Stimulated activated CD8-positive, alpha-beta memory T cell treated with anti-CD3 and anti-CD28 coated beads, Interleukin-12 subunit alpha, Interleukin-12 subunit beta, amount 100 ng/mL, for 24 hours (primary cell): ENCODE data around the gene IER5L.

ENCODE experiments used
- DNase-seq: peaks from one replicate; pipeline ENCODE4 v3.0.0-alpha.2; 2020; ENCODE audit errors: extremely low read depth

The IER5L gene

DNA sequence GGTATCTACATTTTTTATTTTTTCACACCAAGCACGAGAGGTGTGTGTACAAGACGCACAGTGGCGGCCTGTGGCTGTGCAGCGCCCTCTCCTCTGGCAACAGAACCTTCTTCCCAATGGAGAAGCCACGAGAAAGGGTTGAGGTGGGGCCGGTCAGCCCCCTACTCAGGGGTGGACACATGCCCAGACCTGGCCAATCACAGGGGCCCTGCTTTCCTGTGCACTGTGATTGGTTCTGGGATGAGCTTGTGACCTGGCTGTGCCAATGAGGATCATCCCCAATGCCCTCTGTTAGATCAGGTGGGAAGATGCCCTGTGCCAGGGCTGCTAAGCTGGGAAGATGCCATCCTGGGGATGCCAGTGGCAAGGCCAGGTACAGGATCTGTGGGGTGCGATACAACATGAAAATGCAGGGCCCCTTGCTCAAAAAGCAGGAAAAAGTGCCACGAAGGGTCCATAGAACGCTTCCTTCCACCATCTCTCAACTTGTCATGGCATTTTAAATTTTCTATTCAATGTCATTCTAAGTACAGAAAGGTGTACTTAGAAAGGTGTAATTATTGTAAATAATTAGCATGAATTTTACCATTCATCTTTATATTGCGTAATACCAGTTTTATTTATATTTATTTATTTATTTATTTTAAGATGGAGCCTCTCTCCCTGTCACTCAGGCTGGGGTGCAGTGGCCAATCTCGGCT is 15.4 kb downstream of the IER5L start:
- DNase-seq: no peak

GRCh38 chr9:129161534-129161837 is 16.6 kb downstream of the IER5L start:
- DNase-seq: no peak

DNA sequence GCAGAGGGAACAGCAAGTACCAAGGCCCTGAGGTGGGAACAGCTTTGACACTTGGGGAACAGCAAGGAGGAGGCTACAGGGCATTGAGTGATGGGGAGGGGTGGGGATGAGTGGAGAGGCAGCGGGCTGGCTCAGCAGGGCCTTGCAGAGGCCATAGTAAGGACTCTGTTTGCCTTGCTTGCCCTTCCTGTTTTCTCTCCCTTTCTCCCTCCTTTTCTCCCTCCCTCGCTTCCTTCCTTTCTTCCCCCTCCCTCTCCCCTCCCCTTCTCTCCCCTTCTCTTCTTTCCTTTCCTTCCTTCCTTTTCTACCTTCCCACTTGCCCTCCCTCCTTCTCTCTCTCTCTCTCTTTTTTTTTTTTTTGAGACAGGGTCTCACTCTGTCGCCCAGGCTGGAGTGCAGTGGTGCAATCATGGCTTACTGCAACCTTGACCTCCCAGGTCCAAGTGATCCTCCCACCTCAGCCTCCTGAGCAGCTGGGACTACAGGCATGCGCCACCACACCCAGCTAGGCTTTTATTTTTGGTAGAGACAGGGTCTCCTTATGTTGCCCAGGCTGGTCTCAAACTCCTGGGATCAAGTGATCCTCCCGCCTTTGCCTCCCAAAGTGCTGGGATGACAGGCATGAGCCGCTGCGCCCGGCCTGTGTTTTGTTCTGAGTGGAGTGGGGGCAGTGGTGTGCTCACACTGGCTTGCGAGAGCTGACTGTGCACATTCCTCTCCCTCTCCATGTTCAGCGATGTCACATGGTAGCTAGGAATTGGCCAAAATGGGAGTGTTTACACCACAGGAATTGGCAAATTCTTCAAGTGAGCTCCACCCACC is 17.1 kb downstream of the IER5L start:
- DNase-seq: no peak

DNA sequence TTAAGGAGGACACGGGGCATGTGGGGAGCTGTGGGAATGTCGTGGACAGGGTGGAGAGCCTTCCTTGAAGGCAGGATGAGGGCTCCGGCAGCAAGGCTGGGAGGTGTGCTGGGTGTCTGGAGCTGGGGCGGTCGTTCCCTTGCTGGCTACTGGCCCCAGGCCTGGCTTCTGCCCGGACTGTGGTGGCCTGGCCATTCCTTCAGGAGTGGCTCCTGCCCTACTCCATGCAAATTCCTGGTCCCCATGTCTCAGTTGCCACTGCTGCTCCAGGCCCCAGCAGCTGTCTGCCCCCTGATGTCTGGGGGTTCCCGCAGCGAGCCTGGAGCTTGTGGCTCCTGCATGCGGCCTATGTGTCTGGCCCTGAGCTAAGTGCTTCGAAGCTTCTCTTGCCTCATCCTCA is 21.9 kb downstream of the IER5L start:
- no peak for DNase-seq

DNA sequence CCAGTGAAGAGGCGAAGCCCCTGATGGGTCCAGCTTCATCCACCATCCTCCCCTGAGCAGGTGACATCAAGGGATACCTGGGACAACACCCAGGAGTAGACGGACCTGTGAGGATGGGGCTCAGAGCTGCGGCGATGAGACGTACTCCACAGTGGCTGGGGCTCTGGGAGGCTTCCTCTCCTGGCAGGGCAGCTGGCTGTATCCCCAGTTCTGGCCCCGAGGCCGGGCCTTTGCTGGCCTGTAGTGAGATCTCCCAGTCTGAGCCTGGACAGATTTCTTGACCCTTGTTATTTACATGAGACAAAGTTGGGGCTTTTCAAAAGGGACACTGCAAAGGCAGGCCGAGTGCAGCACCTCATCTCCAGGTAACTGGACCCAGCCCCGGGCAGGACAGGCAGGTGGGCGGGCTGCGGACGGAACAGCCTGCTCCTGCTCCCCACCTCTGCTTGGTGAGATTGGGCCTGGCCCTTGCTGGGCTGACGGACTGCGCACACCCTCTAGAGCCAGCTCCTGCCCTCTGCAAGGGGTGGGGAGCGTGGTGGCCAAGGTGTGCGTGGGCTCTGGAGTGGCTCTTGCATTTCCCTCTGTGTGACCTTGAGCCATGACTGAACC is 23.1 kb downstream of the IER5L start:
- no peak for DNase-seq

- no peak for DNase-seq
These were observed 26.6 kb downstream of the IER5L start for GRCh38 chr9:129151469-129151868.

DNA sequence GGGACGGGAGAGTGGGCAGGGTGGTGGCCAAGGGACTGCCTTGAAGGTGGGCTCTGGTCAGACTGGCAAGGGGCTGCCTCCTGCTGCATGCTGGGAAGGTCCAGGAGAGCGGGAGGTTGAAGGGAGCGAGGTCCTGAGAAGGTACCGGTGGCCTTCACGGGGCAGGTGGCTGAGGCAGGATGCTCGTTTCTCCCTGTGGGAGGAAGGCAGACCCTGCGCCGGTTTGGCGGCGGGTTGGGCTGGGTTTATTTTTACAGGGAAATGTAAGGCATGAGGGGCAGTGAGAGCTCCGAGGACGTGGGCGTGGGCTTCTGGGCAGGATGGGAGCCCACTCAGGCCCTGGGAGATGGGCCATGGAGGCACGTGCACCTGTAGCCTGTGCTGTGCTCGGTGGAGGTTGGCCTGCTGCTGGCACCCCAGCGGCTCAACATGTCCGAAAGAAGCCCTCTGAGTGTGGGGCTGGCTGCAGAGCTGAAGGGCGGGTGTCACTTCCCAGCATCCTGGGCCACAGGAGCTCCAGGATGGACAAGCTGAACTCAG is 27.3 kb downstream of the IER5L start:
- DNase-seq: no peak

DNA sequence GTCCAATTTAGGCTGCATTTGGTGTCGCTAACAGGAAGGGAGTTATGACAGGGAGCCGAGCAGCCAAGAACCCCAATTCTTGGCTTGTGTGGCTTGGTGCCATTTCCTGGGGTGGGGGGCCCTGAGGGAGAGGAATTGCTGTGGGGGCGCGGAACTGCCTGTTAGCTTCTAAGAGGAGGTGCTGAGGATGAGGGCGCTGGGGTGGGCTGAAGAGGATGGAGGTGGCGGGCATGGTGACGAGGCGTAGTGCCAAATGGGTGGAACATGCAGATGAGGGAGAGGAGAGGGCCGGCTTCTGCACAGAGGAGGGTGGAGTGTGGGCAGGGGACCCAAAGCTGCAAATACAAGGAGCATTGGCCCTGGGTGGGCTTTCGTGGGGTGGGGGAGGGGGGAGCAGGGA is 27.9 kb downstream of the IER5L start:
- no peak for DNase-seq

- no peak for DNase-seq
These were observed 28.6 kb downstream of the IER5L start for GRCh38 chr9:129149442-129149841.

DNA sequence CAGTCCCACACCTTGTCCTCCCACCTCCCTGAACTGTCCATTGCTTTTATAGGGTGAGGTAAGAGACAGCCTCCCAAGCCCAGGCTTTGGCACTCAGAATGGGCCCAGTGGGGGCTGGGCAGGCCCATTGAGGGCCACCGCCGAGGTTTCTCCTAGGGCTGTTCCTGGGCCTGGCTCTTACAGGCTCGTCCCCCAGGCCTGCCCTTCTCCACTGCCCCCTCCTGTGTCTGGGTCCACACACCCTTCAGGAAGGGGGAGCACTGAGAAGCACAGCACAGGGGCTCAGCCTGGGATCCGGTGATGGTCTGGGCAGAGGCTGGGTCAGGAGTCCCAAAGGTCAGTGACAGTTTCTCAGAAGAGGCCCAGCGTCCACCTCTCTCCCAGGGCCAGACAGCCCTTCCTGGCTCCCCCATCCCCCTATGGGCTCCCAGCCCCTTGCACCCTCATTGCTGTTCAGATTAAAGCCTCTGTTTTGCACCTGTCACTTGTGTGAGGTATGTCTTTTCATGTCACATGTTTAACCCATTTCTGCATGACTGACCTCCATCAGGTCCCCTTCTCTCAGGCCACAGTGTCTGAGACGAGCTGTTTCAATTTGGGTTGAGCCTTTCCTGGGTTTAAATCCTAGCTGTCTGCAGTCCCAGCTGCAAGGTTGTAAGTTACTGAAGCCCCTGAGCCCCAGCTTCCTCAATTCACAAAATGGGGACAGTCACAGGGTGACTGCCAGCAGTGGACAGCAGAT is 29.4 kb downstream of the IER5L start:
- no peak for DNase-seq

- no peak for DNase-seq
These were observed 31.6 kb downstream of the IER5L start for GRCh38 chr9:129146441-129146941.

DNA sequence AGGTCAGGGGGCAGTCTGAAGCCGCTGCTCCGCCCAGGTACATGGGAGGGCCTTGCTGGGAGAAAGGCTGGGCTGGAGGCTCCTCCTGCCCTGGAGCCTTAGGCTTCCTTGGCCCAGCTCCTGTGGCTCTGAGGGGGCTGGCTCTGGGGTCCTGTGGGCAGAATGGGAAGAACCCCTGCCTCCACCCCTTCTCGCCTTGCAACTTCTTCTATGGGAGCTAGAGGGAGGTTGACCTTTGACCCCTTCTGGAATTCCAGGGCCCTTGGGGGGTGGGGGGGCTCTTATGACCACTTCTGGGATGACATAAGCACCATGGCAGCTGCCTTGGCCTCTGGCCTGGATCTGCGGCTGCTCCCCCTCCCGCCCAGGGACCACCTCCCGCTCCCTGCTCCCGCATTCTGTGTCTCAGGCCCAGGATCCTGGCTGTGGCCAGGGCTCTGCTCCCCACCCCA is 32.2 kb downstream of the IER5L start:
- no peak for DNase-seq

GRCh38 chr9:129145316-129145715 is 32.7 kb downstream of the IER5L start:
- DNase-seq: no peak

DNA sequence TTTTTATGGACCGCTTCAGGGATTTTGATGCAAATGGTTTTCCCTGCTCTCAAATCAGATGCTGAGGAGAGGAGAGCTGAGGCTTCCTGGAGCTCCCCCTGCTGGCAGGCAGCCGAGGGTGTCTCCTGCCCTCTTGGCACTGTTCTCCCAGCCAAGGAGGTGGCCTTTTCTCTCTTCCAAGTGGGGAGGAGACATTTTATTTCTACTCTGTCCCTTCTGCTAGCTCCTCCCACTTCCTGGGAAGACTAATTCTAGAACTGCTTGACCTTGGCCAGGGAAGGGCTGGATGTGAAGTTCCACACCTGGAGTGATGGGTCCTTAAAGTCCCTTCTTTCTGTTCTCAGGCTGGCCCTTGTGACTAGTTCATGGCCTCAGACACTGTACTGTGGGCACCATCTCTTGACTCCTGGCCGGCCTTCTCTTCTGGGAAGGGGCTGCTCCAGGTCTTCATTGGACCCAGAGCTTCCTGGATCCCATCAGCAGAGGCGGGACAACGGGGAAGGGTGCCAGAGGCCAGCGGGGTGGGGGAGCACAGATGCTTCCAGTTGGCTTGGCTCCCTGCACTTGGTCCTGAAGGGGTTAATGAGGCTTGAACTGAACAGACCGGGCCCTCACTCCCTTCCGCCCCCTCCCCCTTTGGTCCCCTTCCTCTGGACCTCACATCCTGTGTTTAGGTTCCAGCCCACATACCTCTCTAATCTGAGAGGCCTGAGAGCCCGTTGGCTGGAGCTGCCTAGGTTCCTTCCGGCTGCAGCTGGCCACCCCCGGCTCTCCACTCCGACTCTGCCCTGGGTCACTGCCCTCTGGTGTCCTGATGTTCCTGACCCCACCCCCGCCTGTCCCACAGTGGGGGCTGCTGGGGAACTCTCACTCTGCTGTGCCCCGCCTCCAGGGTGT is 34.8 kb downstream of the IER5L start:
- peak; percentile 49 for DNase-seq

DNA sequence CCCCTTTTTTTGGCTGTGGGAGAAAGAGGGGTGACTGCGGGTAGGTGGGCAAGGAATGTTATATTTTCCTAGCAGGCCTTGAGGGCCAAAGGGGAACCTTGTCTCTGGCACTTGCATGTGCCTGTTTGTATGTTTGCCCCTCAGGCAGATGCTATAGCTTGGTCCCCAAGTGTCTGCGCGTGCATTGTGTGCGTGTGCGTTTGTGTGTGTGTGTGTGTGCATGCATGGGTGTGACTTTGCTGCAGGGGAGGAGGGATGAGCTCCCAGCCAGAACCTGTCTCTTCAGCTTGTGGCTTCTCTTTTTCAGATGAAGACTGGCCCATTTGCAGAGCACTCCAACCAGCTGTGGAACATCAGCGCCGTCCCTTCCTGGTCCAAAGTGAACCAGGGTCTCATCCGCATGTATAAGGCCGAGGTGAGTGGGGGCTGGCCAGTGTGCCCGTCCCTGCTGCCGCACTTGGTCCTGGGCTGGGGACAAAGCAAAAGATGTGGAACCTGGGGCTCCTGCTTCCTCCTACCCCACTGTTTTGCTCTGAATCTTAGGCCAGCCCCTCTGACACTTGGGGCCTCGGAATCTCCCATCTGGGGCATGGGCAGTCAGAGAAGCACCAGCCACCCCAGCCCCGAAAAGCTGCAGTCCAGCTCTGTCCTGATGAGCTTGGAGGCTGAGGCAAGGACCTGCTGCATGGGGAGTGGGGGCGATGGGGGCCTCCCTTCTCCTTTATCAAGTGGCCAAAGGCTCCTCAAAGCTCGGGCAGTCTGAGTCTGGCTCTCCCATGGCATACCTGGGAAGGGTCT is 35.7 kb downstream of the IER5L start:
- no peak for DNase-seq

DNA sequence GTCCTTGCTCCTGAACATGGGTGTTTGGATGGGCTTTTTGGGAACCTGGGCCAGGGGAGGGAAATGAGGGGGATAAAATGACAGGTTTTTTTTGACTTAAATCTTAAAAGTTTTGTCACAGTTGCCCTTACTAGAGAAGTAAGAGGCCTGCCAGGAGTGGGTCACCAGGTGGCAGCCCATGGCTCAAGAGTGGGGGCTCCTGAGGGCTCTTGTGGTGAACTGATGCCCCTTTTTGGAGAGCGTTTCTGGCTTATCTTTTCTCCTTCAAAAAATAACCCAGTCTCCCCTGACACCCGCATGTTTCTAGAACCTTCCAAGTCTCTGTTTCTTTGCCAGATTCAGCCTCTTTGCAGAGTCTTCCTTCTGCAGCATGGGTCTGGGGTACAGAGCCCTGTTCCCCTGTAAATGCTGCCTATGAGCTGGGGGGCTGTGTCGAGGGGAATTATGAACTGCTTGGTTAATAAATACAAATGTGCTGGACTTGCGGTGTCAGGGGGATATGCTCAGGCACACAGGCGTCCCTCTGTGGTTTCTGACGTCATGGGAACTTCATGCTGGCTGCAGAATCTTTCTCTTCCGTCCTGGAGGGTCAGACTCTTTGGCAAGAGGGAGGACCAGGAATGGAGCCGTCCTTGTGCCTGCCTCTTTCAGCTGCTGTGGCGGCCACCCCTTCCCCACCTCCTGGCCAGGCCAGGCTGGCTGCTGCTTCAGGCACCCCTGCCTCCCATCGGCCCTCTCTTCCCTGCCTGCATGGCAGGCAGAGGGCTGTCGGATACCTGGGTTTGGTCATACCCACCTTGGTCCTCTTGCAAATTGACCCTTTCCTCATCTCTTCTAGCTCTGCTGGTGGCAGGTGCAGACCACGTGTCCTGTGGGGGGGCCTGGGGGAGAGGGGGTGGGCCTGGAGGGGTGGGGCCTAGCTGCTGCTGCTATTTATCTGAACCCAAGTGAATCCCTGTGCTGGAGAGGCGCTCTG is 36.7 kb downstream of the IER5L start:
- no peak for DNase-seq

GRCh38 chr9:129140397-129141065 is 37.5 kb downstream of the IER5L start:
- DNase-seq: no peak

GRCh38 chr9:129139993-129140396 is 38.1 kb downstream of the IER5L start:
- DNase-seq: peak; percentile 53
